ENCODE results near the gene ACMSD.
"Not testable (repeated sequence)": the region's sequence is repeated elsewhere in the genome, so short reads cannot be mapped to it uniquely, and the experiment has no call there.

The ACMSD gene

DNA sequence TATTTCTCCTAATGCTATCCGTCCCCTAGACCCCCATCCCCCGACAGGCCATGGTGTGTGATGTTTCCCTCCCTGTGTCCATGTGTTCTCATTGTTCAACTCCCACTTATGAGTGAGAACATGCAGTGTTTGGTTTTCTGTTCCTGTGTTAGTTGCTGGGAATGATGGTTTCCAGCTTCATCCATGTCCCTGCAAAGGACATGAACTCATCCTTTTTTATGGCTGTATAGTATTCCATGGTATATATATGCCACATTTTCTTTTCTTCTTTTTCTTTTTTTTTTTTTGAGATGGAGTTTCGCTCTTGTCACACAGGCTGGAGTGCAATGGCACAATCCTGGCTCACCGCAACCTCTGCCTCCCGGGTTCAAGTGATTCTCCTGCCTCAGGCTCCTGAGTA lies 9.2 kb downstream of the ACMSD start:
- not testable (repeated sequence) for DNase-seq (ENCODE audit: low read depth in 1 of 2, low spot score in 1 of 2)

DNA sequence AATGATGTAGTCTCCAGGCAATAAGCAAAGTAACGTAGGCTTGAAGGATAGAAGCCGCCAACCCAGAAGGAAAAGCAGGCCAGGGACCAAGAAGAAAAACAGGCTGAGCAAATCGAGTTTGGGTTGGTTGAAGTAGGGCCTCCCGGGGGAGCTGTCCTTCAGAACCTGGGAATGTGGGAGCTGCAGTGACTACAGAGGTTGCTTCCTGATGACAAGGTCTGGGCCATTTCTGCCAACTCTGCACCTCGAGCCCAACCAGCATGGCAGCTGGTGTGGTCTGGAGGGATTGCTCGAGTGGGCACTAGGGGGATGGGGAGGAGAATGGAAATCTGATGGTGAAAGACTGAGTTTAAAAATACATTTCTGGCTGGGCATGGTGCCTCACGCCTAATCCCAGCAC lies 14.1 kb downstream of the ACMSD start:
- no peak for DNase-seq (ENCODE audit: low read depth in 1 of 2, low spot score in 1 of 2)

DNA sequence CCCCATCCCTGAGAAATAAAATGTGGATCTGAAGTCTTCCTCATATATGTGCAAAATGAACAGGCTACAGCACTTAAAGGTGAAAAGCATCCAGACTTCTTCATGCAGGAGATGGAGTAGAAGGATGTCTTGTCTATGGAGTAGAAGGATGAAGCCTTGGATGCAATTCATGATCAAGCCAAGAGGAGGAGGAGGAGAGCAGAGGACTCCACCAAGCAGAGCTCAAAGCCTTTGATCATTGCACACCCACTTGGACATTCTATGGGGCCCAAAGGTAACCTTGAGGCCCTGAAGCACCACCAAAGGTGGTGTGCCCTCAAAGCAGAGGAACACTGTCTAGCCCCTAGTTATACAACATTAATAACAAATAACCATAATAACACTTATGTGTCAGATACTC lies 17.3 kb downstream of the ACMSD start:
- no peak for DNase-seq (ENCODE audit: low read depth in 1 of 2, low spot score in 1 of 2)

DNA sequence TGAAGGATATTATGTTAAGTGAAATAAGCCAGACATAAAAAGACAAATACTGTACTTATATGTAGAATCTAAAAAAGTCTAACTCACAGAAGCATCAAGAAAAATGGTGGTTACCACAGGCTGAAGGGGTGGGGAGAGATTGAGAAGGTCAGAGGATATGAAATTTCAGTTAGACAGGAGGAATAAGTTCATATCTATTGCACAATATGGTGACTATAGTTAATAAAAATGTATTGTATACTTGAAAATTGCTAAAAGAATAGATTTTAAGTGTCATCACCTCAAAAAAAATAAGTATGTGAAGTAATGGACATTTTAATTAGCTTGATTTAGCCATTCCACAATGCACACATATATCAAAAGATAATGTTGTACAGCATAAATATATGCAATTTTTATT lies 19.8 kb downstream of the ACMSD start:
- no peak for DNase-seq (ENCODE audit: low read depth in 1 of 2, low spot score in 1 of 2)

DNA sequence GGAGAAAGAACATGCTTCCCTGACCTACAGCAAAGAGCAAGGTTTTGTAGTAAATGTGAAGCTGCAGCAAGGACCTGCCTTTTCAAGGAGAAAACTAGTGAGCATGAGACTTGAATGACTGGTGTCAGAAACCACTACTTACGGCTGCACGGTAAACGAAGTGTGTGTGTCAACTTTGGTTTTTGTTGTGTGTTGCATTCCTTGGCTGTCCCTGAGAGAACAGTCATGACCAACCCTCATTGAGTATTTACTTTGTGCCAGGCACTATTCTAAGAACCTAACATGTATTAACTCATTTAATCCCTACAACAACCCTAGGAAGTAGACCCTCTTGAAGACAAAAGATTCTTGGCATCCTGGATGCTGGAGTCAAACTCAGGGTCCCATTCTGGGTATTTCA lies 22.8 kb downstream of the ACMSD start:
- DNase-seq (ENCODE audit: low read depth in 1 of 2, low spot score in 1 of 2) = no peak

DNA sequence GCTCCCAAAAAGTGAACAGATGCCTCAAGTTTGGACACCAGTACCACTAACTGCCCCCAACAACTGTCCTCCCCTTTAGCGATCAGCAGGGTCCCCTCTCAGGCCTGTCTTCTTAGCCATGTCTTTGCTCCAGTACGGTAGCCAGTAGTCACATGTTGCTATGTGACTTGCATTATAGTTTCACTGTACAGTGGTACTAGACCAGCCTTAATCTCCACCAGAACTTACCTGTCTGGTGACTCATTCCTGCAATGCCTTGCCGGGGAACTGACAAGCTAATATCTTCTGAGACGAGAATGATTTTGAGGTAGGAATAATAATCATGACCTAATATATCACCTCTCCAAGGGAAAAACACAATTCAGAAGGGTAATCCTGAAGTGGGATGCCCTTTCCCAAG lies 23.7 kb downstream of the ACMSD start:
- no peak for DNase-seq (ENCODE audit: low read depth in 1 of 2, low spot score in 1 of 2)

DNA sequence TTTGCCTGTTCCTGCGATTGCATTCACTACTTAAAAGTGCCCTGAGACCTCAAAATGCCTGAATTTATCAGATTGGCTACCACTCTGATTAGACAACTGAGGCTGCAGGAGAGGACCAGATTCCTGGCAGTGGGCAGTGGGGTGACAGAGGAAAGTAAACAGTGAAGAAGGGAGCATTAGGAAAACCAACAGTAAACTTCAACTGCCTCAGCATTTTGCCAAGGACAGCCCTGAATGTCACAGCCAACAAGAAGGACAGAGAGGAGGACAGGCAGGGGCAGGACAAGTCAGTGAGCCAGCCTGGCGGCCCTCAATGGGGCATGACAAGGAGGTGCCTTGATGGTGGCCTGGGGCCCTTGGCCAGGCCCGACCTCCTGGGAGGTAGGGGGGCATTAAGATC lies 24.3 kb downstream of the ACMSD start:
- no peak for DNase-seq (ENCODE audit: low read depth in 1 of 2, low spot score in 1 of 2)

DNA sequence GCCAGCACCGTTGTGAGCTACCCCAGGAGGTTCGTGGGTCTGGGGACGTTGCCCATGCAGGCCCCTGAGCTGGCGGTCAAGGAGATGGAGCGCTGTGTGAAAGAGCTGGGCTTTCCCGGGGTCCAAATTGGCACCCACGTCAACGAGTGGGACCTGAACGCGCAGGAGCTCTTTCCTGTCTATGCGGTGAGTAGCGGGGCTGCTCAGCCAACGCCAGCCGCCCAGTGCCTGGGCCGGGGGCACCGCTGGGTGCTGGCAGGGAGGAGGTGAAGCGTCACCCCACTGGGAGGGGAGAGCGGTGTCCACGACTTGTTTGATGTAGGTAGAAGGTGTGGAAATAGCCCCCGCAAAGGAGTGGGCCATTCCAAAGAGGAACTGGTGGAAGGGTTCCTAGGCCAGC lies 25.0 kb downstream of the ACMSD start:
- no peak for DNase-seq (ENCODE audit: low read depth in 1 of 2, low spot score in 1 of 2)

DNA sequence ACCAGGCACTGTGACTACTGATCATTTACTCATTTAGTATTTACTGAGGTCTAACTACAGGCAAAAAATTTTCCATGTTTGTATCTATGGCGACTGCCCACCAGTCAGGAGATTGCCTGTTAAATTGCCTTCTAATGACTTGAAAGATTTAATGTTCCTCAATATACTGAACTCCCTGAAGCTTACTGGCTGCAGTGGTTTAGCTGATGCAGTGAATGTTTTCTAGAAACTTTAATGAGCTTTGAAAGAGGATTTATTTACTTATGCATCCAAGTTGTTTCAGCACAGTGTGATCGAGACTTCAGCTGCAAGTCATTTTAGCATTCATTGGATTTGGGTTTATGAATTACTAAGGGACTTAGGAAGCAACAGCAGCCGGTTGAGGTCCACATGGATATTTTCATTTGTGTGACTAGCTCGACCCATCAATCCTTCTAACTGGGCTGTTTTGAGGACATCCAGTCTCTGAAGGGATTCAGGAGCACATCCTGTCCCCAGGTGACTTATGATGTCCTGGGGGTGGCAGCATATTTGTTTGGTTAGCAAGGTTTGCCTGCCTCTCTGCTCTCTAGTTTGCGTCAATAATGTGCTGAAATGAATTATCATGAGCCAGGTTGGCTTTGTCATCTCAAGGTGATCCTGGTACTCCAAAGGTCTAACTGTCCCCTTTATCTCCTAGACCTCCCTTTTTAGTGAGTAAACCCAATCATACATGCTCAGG lies 26.8 kb downstream of the ACMSD start:
- DNase-seq (ENCODE audit: low read depth in 1 of 2, low spot score in 1 of 2) = no peak

DNA sequence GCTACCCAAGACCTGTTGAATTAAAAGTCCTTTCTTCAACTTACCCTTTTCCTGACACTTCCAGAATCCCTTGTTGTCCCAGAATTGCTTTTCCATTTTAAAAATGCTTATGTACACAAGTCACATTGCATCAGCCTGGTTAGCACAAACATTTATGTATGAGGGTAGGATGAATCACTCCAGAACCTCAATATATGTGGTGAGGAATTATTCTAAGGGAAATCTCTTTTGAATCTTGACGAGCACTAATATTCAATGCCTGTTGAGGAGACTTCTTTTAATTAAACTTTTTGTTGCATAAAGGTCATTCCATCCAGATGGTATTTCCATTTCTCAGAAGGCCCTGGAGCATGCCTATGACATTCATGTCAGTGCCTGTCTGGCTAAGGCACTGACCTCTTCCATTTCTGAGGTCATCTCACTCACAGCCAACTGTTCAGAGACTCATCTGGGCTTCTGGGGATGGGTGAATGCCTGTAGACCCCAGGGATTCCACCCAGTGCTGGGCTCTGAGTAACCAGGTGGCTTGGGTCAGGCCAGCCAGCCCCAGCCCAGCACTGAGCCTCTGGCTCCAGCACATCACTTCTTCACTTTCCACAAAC lies 28.2 kb downstream of the ACMSD start:
- DNase-seq (ENCODE audit: low read depth in 1 of 2, low spot score in 1 of 2) = no peak

DNA sequence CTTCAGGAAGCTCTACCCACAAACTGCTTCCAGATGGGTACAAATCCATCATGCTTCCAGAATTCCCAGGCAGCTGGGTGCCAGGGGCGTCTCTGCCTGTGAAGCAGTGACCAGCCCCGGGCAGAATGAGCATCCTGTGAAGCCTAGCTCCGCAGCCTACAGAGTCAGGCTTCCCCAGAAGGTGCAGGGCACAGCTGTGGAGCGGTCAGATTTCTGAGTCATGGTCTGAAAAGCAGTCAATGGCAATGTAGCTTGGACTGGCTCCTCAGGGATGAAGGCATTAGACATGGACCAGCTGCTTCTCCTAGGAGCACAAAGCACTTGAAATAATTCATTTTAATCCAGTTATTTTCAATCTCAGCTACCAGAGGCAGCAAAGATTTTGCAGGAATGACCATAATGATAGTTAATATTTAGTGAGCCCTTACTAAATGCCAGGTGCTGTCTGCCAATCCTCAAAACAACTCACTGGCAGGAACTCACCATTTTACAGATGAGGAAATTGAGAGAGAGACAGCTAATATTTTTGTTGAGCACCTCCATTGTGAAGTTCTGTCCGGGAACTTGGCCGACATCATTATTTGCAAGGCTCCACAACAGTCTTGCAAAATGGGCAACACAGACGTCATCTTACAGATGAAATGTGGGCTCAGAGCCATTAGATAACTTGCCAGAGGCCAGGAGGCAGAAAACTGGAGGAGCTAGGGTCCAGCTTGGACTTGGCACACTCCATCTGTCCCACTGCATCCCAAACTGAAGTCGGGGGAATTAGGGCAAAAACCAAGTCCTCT lies 31.7 kb downstream of the ACMSD start:
- DNase-seq (ENCODE audit: low read depth in 1 of 2, low spot score in 1 of 2) = no peak

DNA sequence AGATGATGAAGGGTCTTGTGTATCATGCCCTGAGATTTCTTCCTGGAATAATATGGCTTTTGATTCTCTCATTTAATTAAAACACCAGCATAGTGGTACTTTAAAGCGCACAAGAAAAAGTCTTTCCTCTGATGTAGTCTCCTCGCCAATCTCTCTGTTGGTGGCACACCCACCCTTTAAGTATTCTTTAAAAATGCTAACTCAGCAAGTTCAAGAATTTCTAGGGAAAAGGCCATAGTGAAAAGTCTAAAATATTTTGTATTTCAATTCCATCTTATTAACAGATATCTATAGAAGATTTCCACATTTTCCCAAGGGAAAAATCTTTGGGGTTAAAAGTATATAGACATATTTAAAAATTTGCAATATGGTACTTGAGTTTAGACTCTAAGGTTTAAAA lies 34.7 kb downstream of the ACMSD start:
- DNase-seq (ENCODE audit: low read depth in 1 of 2, low spot score in 1 of 2) = no peak

DNA sequence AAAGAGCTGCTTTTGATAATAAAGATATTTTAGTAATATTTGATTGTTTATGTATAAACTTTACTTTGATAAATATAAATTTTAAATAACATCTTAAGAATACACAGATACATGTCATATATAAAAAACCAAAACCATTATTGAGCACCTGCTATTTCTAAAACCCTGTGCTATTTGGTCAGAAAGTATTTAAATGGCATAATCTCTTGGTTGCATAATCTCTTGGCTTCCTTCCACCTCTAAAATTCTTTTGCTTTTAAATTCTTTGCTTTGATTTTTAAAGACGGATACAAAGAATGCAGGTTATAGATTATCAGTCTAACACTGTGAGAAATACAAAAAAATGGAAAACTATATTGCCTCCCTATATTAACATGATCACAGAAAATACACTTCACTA lies 36.9 kb downstream of the ACMSD start:
- DNase-seq (ENCODE audit: low read depth in 1 of 2, low spot score in 1 of 2) = no peak

DNA sequence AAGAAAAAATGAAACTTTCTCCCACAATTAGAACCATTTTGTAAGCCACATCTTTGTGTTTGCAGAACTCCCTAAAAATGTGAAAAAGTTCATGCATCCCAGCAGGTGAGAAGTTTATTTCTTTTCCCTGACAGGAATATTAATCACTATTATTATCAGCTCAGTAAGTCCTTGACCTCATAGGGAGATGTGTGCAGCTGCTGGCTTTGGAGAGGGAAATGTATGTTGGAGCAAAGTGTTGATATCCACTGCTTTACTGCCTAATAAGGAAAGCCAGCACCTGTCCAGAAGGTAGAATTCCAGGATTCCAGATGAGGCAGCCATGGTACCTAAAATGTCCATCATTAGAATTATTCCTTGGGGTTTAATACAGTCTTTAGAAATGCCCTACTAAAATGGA lies 44.4 kb downstream of the ACMSD start:
- DNase-seq (ENCODE audit: low read depth in 1 of 2, low spot score in 1 of 2) = no peak

DNA sequence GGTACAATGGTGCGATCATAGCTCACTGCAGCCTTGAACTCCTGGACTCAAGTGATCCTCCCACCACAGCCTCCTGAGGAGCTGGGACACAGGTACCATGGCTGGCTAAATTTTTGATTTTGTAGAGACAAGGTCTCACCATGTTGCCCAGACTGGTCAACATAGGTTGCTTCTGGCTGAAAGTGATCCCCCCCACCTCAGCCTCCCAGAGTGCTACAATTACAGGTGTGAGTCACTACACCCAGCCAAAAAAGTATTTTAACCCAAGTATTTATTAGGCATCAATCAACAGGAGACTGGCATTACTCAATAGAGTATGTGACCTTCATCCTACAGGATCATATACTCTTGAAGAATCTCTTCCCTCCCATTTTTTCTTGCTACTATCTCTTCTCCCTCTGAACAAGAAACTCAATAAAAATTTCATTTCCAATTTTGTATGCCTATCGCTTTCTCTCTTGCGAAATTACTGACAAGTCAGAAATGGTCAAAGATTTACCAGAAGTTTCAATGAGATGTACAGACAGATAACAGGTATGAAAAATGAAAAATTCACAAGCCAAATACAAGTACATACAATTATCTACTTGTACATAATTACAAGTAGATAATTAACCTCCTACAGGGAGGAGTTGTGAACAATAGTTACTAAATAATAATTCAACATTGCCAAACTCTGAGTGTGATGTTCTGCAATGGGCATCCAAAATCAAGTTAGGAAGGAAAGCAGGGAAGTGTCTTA lies 45.3 kb downstream of the ACMSD start:
- DNase-seq (ENCODE audit: low read depth in 1 of 2, low spot score in 1 of 2) = no peak

DNA sequence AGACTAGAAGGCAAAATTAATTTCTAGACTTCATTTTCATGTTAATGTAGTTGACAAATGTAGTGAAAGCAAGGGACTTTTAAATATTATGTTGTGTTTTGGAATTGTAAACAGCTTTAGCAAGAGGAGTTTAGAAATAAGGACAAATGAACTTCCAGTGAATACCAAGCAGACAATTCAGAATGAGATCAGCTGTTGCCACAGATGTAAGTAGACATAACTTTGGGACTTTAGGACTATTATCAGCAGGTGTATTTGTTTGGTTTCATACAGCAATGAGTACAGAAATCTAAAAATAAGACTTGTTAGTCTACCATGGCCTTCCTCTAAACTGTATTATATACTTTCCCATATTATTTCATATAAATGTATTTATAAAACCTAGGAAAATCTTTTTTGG lies 46.0 kb downstream of the ACMSD start:
- no peak for DNase-seq (ENCODE audit: low read depth in 1 of 2, low spot score in 1 of 2)

DNA sequence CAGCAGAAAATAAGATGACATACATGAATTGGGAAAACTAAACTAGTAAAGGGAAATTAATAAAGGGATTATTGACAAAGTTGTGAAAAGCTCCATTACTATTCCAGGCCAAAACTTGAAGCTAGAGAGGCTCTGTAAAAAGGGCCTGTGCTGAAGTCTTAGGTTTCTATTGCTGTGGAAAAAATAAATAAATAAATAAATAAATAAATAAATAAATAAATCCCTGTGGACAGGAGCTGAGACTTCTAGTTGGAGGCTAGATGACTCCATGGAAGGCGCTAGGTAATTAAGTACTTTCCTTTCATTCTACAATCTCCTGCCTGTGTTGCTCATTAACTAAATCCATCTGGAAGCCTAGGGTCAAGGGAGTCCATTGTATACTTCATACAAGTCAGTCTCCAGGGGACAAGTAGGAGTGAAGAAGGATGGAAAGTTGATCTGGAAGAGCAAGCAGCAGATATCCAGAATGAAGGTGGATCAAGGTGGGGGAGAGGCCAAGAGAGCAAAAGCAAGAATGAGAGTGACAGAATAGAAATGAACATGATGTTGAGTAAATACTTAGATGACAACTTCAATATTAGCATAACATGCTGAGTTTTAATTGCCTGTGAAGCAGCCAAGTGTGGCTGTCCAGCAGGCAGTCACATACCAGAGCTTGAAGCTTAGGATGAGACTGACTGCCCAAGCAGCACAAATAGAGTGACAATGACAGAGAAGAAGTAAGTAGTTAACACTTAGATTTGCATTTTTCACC lies 54.0 kb downstream of the ACMSD start:
- no peak for DNase-seq (ENCODE audit: low read depth in 1 of 2, low spot score in 1 of 2)

DNA sequence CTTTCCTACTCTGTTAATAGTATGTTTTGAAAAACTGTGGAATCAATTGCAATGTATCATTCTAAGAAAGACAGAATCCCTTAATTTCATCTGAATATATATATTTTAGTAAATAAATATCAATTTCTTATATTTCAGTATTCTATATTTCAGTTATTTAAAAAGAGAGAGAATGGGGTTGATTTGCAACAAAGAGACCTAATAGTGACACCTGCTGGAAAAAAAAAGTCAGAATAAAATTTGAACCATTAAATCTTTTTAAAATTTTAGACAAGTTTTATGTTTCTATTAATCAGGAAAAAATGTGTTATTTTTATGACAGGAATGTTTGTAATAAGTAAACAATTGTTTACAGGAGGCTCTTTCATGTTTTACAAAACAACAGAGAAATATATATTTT lies 59.5 kb downstream of the ACMSD start:
- DNase-seq (ENCODE audit: low read depth in 1 of 2, low spot score in 1 of 2) = no peak

DNA sequence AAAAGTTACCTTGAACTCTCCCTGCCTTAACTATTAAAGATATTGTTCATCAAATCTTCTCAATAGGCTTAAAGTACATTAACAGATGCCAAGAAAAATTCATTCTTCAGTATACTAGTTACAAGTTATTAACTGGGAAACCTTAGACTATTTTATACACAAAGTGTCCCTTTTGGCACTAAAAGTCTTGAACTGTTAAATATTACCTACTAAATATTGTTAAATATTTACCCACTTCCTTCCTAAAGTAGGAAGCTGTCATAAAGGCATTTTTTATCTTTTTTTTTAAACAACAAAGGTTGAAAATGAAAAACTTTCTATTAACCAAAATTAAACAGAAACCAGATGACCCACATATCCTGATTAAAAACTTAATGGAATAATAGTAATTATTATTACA lies 60.8 kb downstream of the ACMSD start:
- no peak for DNase-seq (ENCODE audit: low read depth in 1 of 2, low spot score in 1 of 2)

DNA sequence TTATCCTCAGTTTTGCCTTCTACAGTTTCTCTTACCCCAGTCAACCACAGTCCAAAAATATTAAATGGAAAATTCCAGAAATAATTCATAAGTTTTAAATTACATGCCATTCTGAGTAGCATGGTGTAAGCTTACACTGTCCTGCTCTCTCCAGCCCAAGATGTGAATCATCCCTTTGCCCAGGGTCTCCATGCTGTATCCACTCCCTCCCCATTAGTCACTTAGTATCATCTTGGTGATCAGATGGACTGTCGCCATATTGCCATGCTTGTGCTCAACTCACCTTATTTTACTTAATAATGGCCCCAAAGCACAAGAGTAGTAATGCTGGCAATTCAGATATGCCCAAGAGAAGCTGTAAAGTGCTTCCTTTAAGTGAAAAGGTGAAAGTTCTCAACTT lies 61.7 kb downstream of the ACMSD start:
- DNase-seq (ENCODE audit: low read depth in 1 of 2, low spot score in 1 of 2) = no peak

DNA sequence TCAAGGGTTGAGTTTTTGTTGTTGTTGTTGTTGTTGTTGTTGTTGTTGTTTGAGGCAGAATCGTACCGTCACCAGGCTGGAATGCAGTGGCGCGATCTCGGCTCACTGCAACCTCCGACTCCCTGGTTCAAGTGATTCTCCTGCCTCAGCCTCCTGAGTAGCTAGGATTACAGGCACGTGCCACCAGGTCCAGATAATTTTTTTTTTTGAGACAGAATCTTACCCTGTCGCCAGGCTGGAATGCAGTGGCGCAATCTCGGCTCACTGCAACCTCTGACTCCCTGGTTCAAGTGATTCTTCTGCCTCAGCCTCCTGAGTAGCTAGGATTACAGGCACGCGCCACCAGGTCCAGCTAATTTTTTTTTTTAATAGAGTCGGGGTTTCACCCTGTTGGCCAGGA lies 65.3 kb downstream of the ACMSD start:
- not testable (repeated sequence) for DNase-seq (ENCODE audit: low read depth in 1 of 2, low spot score in 1 of 2)

Measured in activated T-helper 1 cell treated with anti-CD3 and anti-CD28 coated beads, Interleukin-2, amount 50 U/mL, for 16 hours (primary cell).